Renal cortical epithelial cell (primary cell): ENCODE results near the gene GRPR. TPM values are rescaled to one million over a fixed set of nuclear protein-coding genes. Genes with fewer than 3 reads are reported as not detected.
"Not testable (repeated sequence)": the region's sequence is repeated elsewhere in the genome, so short reads cannot be mapped to it uniquely, and the experiment has no call there.

Experiments
- DNase-seq: peaks from one replicate; pipeline ENCODE4 v3.0.0-alpha.2; 2011; ENCODE audit warnings: low read depth
- total RNA-seq: library from RNA; depleted of rRNA; stranded (reverse); fragments of >200 nt; gene quantifications from 2 replicates; pipeline ENCODE4 v1.2.3, GENCODE V29; 2014

The GRPR gene
- total RNA-seq, 1 donor from 2014 or later, result 0.10 TPM

GRCh38 chrX:16137416-16138107, 14.2 kb downstream of the GRPR start:
- DNase-seq, result no peak

- DNase-seq, result no peak
These were observed 14.7 kb downstream of the GRPR start for GRCh38 chrX:16138108-16138427.

- peak; percentile 5 for DNase-seq
These were observed 17.1 kb downstream of the GRPR start for GRCh38 chrX:16140448-16140847.

- DNase-seq, result no peak
These were observed 17.6 kb downstream of the GRPR start for GRCh38 chrX:16140983-16141382.

- DNase-seq, result no peak
These were observed 18.3 kb downstream of the GRPR start for GRCh38 chrX:16141422-16142245.

- DNase-seq, result no peak
These were observed 18.8 kb downstream of the GRPR start for GRCh38 chrX:16142246-16142558.

- DNase-seq, result no peak
These were observed 20.6 kb downstream of the GRPR start for GRCh38 chrX:16143968-16144367.

GRCh38 chrX:16144420-16144819, 21.1 kb downstream of the GRPR start:
- no peak for DNase-seq

- DNase-seq, result not testable (repeated sequence)
These were observed 21.7 kb downstream of the GRPR start for GRCh38 chrX:16145093-16145492.

- no peak for DNase-seq
These were observed 22.3 kb downstream of the GRPR start for GRCh38 chrX:16145656-16146055.

GRCh38 chrX:16148896-16149295, 25.5 kb downstream of the GRPR start:
- DNase-seq, result peak; percentile 70

GRCh38 chrX:16155581-16156096, 32.3 kb downstream of the GRPR start:
- no peak for DNase-seq

GRCh38 chrX:16156692-16157331, 33.4 kb downstream of the GRPR start:
- DNase-seq, result no peak

- DNase-seq, result peak; percentile 96
These were observed 37.4 kb downstream of the GRPR start for GRCh38 chrX:16160729-16161128.

- DNase-seq, result not testable (repeated sequence)
These were observed 37.8 kb downstream of the GRPR start for GRCh38 chrX:16161173-16161572.

- no peak for DNase-seq
These were observed 39.0 kb downstream of the GRPR start for GRCh38 chrX:16162391-16162790.

- no peak for DNase-seq
These were observed 41.4 kb downstream of the GRPR start for GRCh38 chrX:16164748-16165147.

- no peak for DNase-seq
These were observed 43.8 kb downstream of the GRPR start, which contains the start of gene MAGEB17 for GRCh38 chrX:16167181-16167580. TSS of gene MAGEB17 (plus strand) at chrX:16167481. CDS start at chrX:16170383, 2,902 bp downstream.

GRCh38 chrX:16171039-16171438, 47.7 kb downstream of the GRPR start:
- DNase-seq, result no peak

GRCh38 chrX:16171944-16172343, 48.6 kb downstream of the GRPR start:
- no peak for DNase-seq

- DNase-seq, result no peak
These were observed 49.0 kb downstream of the GRPR start for GRCh38 chrX:16172391-16172790.

- DNase-seq, result no peak
These were observed 52.1 kb downstream of the GRPR start for GRCh38 chrX:16175329-16176061.
